Lower lobe of right lung (tissue), 2 donors: ENCODE measurements around the gene UST. TPM values are rescaled to one million over a fixed set of nuclear protein-coding genes. Genes with fewer than 3 reads are reported as not detected.

Source experiments
- ATAC-seq, 2 donors: fragments of 200-7000 bp; cut with Tn5 transposase; one replicate each; pipeline ENCODE4 v1.9.1; 2020 to 2022; ENCODE audit warnings: mild to moderate bottlenecking in 2 of 2, moderate library complexity in 2 of 2
- DNase-seq: peaks from one replicate; pipeline ENCODE4 v3.0.0-alpha.2; 2020
- H3K27ac ChIP-seq: fragments of 200-600 bp; one replicate; pipeline ENCODE4 v1.8.0; 2022
- H3K27me3 ChIP-seq: fragments of 200-600 bp; one replicate; pipeline ENCODE4 v1.8.0; 2022; ENCODE audit warnings: low read depth
- H3K36me3 ChIP-seq: fragments of 200-600 bp; one replicate; pipeline ENCODE4 v1.8.0; 2022; ENCODE audit warnings: mild to moderate bottlenecking
- H3K4me1 ChIP-seq: fragments of 200-600 bp; one replicate; pipeline ENCODE4 v1.8.0; 2022
- H3K4me3 ChIP-seq: fragments of 200-600 bp; one replicate; pipeline ENCODE4 v1.8.0; 2022; ENCODE audit warnings: mild to moderate bottlenecking
- H3K9me3 ChIP-seq: fragments of 200-600 bp; one replicate; pipeline ENCODE4 v1.8.0; 2022
- CTCF ChIP-seq: fragments of 200-600 bp; IDR thresholded peaks from one replicate; pipeline ENCODE4 v1.8.0; 2022; ENCODE audit warnings: antibody characterized with exemption, mild to moderate bottlenecking
- intact Hi-C: fragments of 100-400 bp; cut with DNase I; formaldehyde crosslinking; loops from one replicate; pipeline ENCODE4 v1.11.0; 2022
- total RNA-seq: library from RNA; stranded (reverse); fragmentation: NEBNext Ultra II Directional; extraction: Animal tissue kit (Norgen Biotek cat#: 25700); gene quantifications from one replicate; pipeline ENCODE4 v1.2.1, GENCODE V29; 2021
- donor health status: DM: no; HTN: yes; CAD: no; lungs with severe emphysema.

UST gene
- total RNA-seq, 1 donor from 2014 or later: 11.8 TPM

DNA sequence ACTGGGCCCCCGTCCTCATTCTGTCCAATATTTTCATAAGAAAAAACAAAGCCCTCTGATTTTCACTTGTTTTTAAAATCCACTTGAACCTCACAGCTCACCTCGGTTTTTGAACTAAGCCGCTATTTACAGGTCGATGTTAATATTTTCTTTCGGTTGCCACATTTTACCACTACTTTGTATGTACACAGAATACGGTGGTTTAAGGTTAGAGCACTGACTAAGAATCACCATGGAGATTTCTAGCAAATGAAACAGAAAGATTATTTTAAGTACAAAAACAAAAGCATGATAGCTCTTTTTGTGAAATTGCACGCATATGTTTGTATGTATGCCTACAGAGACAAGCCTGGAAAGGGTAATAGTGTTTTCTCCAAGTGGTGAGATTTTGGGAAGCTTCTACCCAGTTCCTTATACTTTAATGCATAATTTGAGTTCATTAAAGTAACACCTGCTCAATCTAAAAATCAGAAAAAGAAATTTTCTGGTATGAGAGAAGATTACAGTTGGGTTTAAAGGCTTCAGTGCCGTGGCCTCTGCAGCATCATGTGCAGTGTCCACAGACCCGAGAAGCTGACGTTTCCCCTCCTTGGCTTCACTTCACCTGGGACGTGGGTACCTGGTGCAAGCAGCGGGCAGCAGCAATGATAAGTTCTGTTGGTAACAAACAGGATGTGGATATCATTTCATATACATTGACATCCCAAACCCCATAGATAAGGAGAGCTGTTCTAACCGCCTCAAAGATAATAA is 144.0 kb downstream of the UST start:
- Histone ChIP-seq H3K27me3 (no peaks in the 10 kb centered on the region), H3K36me3 (no peaks in the 10 kb centered on the region), H3K4me1 (no peaks in the 10 kb centered on the region), H3K4me3 (no peak overlapping the region), H3K9me3 (no peaks in the 10 kb centered on the region), H3K27ac (no peak overlapping the region)
- intact Hi-C loops: no loop called here
- ATAC-seq: no peak
- DNase-seq: no peak
- no peak for TF ChIP-seq CTCF

GRCh38 chr6:148891405-148891783 is 144.6 kb downstream of the UST start:
- Histone ChIP-seq H3K27ac (no peak overlapping the region), H3K9me3 (no peaks in the 10 kb centered on the region), H3K4me1 (no peaks in the 10 kb centered on the region), H3K4me3 (no peak overlapping the region), H3K36me3 (no peaks in the 10 kb centered on the region), H3K27me3 (no peaks in the 10 kb centered on the region)
- no peak for TF ChIP-seq CTCF
- DNase-seq: no peak
- intact Hi-C loops: no loop called here
- ATAC-seq: no peak

- no peaks in the 10 kb centered on the region for H3K27me3 ChIP-seq
- no peak overlapping the region for H3K27ac ChIP-seq
- H3K36me3 ChIP-seq: no peaks in the 10 kb centered on the region
- no peaks in the 10 kb centered on the region for H3K4me1 ChIP-seq
- DNase-seq: no peak
- intact Hi-C loops: no loop called here
- H3K9me3 ChIP-seq: no peaks in the 10 kb centered on the region
- no peak for ATAC-seq
- TF ChIP-seq CTCF: no peak
- H3K4me3 ChIP-seq: no peak overlapping the region
Observed at GRCh38 chr6:148892247-148892646, 145.4 kb downstream of the UST start.

DNA sequence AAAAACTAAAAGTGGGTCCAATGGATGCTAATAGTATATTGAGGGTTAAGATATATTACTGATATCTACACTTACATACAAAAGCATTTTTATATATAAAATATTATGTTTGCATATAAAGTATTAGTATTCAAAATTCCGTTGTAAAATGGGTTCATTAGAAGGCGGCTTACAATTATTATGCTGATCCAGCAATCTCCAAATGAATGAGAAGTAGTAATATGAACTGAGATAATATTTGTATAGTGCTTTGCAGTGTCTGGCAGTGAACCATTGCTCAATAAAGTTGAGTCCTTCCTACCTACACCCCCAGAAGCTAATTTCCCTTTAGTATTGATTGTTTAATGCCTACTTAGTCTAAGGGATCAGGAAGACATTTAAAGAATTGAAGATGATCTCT is 146.2 kb downstream of the UST start:
- no peaks in the 10 kb centered on the region for H3K36me3 ChIP-seq
- no peak for DNase-seq
- TF ChIP-seq CTCF: no peak
- intact Hi-C loops: no loop called here
- H3K27ac ChIP-seq: no peak overlapping the region
- no peaks in the 10 kb centered on the region for H3K27me3 ChIP-seq
- no peaks in the 10 kb centered on the region for H3K9me3 ChIP-seq
- H3K4me1 ChIP-seq: no peaks in the 10 kb centered on the region
- no peak overlapping the region for H3K4me3 ChIP-seq
- no peak for ATAC-seq

DNA sequence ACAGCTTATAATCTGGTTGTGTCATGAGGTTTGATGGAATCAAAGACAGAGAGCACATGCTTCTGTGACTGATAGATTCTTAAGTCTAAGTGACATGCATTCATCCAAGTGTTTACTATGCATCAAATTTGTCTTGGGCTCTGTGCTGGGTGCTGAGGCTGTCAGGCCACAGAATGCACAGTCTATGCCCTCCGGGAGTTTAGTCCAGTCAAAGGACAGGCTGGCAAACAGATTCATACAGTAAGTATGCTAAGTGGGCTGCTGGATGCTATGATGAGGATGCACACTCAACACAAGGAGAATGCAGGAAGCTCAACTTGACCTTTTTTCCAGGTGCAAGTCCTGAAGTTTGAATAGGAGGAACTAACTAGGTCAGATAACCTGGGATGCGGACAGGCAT is 146.7 kb downstream of the UST start:
- Histone ChIP-seq H3K27me3 (no peaks in the 10 kb centered on the region), H3K36me3 (no peaks in the 10 kb centered on the region), H3K27ac (no peak overlapping the region), H3K9me3 (no peaks in the 10 kb centered on the region), H3K4me1 (no peaks in the 10 kb centered on the region), H3K4me3 (no peak overlapping the region)
- no peak for TF ChIP-seq CTCF
- DNase-seq: no peak
- no peak for ATAC-seq
- intact Hi-C loops: no loop called here
